Left ventricle myocardium inferior (tissue), 1 donor: ENCODE measurements around the gene PCYT1A. TPM values are rescaled to one million over a fixed set of nuclear protein-coding genes. Genes with fewer than 3 reads are reported as not detected.
"Not testable (repeated sequence)": the region's sequence is repeated elsewhere in the genome, so short reads cannot be mapped to it uniquely, and the experiment has no call there.

Experiments
- DNase-seq: peaks from one replicate; pipeline ENCODE4 v3.0.0-alpha.2; 2020
- H3K27ac ChIP-seq: fragments of 200-600 bp; replicated peaks from 2 replicates; pipeline ENCODE4 v1.8.0; 2021
- H3K27me3 ChIP-seq: fragments of 200-600 bp; 2 replicates; pipeline ENCODE4 v1.8.0; 2021; ENCODE audit warnings: low read depth
- H3K36me3 ChIP-seq: fragments of 200-600 bp; 2 replicates; pipeline ENCODE4 v1.8.0; 2021
- H3K4me1 ChIP-seq: fragments of 200-600 bp; 2 replicates; pipeline ENCODE4 v1.8.0; 2021
- H3K4me3 ChIP-seq: fragments of 200-600 bp; 2 replicates; pipeline ENCODE4 v1.8.0; 2021; ENCODE audit warnings: mild to moderate bottlenecking, moderate library complexity
- H3K9me3 ChIP-seq: fragments of 200-600 bp; replicated peaks from 2 replicates; pipeline ENCODE4 v1.8.0; 2021
- intact Hi-C: fragments of 100-400 bp; cut with micrococcal nuclease; formaldehyde crosslinking; loops from one replicate; pipeline ENCODE4 v1.11.0; 2022
- total RNA-seq: library from RNA; stranded (reverse); fragmentation: NEBNext Ultra II Directional; extraction: Animal tissue kit (Norgen Biotek cat#: 25700); gene quantifications from one replicate; pipeline ENCODE4 v1.2.1, GENCODE V29; 2021
- TF ChIP-seq, protein P1 (sequence below): fragments of 200-600 bp; IDR thresholded peaks from 2 replicates; pipeline ENCODE4 v1.8.0; 2021; ENCODE audit warnings: antibody characterized with exemption, mild to moderate bottlenecking, borderline replicate concordance
- donor health status: DM: no; HTN: yes; CAD: no; lungs with severe emphysema.

Gene PCYT1A
- total RNA-seq, 1 donor from 2014 or later = 93.6 TPM

GRCh38 chr3:196207833-196208607 is 79.5 kb downstream of the PCYT1A start:
- H3K27me3 ChIP-seq = peaks cover 39% of the 10 kb centered on the region
- intact Hi-C loops = no loop called here
- peak; percentile 55 for DNase-seq
- H3K9me3 ChIP-seq = peaks cover 6% of the 10 kb centered on the region
- TF ChIP-seq, protein P1, sequence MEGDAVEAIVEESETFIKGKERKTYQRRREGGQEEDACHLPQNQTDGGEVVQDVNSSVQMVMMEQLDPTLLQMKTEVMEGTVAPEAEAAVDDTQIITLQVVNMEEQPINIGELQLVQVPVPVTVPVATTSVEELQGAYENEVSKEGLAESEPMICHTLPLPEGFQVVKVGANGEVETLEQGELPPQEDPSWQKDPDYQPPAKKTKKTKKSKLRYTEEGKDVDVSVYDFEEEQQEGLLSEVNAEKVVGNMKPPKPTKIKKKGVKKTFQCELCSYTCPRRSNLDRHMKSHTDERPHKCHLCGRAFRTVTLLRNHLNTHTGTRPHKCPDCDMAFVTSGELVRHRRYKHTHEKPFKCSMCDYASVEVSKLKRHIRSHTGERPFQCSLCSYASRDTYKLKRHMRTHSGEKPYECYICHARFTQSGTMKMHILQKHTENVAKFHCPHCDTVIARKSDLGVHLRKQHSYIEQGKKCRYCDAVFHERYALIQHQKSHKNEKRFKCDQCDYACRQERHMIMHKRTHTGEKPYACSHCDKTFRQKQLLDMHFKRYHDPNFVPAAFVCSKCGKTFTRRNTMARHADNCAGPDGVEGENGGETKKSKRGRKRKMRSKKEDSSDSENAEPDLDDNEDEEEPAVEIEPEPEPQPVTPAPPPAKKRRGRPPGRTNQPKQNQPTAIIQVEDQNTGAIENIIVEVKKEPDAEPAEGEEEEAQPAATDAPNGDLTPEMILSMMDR = no peak
- no peak overlapping the region for H3K27ac ChIP-seq
- H3K36me3 ChIP-seq = no peaks in the 10 kb centered on the region
- H3K4me3 ChIP-seq = peak overlapping the region; percentile 54
- peaks cover 4% of the 10 kb centered on the region for H3K4me1 ChIP-seq

GRCh38 chr3:196207159-196207832 is 80.2 kb downstream of the PCYT1A start:
- Histone ChIP-seq H3K4me1 (peaks cover 4% of the 10 kb centered on the region), H3K4me3 (peak overlapping the region; percentile 54), H3K27me3 (peaks cover 43% of the 10 kb centered on the region), H3K27ac (no peak overlapping the region), H3K9me3 (peaks cover 6% of the 10 kb centered on the region), H3K36me3 (no peaks in the 10 kb centered on the region)
- no peak for DNase-seq
- intact Hi-C loops = no loop called here
- TF ChIP-seq, protein P1 = no peak

- peaks cover 40% of the 10 kb centered on the region for H3K27me3 ChIP-seq
- H3K4me1 ChIP-seq, H3K27ac ChIP-seq, H3K9me3 ChIP-seq, H3K4me3 ChIP-seq, DNase-seq, H3K36me3 ChIP-seq, intact Hi-C loops: not testable (repeated sequence)
These were observed 81.9 kb downstream of the PCYT1A start for GRCh38 chr3:196205442-196206205.

DNA sequence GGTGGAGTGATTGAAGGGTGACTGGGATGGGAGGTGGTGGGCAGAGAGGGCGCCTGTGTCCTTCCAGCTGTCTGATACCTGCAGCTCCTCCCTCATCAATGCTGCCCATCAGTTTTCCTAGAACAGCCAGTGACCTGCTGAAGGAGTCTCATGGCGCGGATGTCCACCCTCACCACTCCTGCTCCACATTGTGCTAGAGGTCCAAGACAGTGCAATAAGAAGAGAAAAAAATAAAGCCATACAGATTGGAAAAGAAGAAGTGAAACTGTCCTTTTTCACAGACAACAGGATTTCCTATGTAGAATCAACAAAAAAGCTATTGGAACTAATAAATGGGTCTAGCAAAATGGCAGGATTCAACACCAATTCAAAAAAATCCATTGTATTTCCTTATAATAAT is 83.7 kb downstream of the PCYT1A start:
- no peak for DNase-seq
- no peak overlapping the region for H3K27ac ChIP-seq
- TF ChIP-seq, protein P1 = no peak
- H3K4me3 ChIP-seq = no peak overlapping the region
- intact Hi-C loops = no loop called here
- H3K4me1 ChIP-seq = peaks cover 4% of the 10 kb centered on the region
- peaks cover 30% of the 10 kb centered on the region for H3K27me3 ChIP-seq
- H3K9me3 ChIP-seq = peaks cover 6% of the 10 kb centered on the region
- H3K36me3 ChIP-seq = no peaks in the 10 kb centered on the region

GRCh38 chr3:196202516-196202970 is 85.0 kb downstream of the PCYT1A start:
- intact Hi-C loops = no loop called here
- TF ChIP-seq, protein P1 = no peak
- Histone ChIP-seq H3K27ac (no peak overlapping the region), H3K9me3 (peaks cover 6% of the 10 kb centered on the region), H3K4me1 (no peaks in the 10 kb centered on the region), H3K36me3 (no peaks in the 10 kb centered on the region), H3K27me3 (peaks cover 19% of the 10 kb centered on the region), H3K4me3 (no peak overlapping the region)
- DNase-seq = peak; percentile 51
